CD4-positive, alpha-beta T cell treated with Interleukin-4 for 1 hour (primary cell): ENCODE data around the gene ABI2.
"Not testable (repeated sequence)": the region's sequence is repeated elsewhere in the genome, so short reads cannot be mapped to it uniquely, and the experiment has no call there.

Source experiments
- DNase-seq, 2 donors: peaks; one replicate each; pipeline ENCODE4 v3.0.0-alpha.2; 2020 to 2022

The ABI2 gene

GRCh38 chr2:203359450-203359849, 31.3 kb downstream of the ABI2 start:
- DNase-seq: no peak

- DNase-seq: no peak
These were observed 32.7 kb downstream of the ABI2 start for GRCh38 chr2:203360833-203361430.

DNA sequence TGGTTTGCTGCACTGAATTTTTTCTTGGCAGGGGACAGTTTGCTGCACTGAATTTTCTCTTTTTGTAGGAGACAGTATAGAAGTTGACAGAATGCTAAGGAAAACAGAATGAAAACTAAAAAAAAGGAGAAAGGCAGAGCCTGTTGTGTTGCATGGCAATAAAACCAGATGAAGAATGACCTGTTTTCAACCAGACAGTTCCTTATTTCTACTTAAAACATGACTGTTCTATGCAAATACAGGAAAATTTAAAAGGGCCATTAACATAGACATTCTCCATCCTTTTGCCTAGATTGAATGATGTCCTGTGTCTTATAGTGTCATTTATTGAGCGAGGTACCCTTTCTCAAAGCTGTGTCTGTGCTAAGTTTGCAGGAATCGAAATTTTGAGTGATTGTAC, 33.3 kb downstream of the ABI2 start:
- DNase-seq: no peak

DNA sequence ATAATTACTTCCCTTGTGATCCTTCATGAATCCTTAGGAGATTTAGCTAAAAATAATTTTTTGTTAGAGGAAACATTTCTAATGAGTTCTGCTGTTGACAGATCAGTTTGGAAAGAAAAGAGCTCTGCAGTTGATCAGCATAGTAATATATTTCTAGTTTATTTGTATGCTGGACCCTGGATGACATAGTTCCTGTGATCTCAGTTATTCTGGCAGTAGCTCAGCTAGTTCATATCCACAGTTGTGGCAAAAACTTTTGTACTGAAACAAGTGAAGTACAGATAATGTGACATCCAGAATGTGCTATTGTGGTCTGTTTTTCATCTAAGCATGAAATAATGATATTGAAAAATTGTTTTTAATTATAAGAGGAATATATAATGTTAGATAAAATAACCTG, 33.7 kb downstream of the ABI2 start:
- DNase-seq: no peak

GRCh38 chr2:203366639-203367466, 38.7 kb downstream of the ABI2 start:
- no peak for DNase-seq

DNA sequence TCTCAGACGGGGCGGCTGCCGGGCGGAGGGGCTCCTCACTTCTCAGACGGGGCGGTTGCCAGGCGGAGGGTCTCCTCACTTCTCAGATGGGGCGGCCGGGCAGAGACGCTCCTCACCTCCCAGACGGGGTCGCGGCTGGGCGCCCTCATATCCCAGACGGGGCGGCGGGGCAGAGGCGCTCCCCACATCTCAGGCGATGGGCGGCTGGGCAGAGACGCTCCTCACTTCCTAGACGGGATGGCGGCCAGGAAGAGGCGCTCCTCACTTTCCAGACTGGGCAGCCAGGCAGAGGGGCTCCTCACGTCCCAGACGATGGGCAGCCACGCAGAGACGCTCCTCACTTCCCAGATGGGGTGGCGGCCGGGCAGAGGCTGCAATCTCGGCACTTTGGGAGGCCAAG, 44.5 kb downstream of the ABI2 start:
- DNase-seq: not testable (repeated sequence)

DNA sequence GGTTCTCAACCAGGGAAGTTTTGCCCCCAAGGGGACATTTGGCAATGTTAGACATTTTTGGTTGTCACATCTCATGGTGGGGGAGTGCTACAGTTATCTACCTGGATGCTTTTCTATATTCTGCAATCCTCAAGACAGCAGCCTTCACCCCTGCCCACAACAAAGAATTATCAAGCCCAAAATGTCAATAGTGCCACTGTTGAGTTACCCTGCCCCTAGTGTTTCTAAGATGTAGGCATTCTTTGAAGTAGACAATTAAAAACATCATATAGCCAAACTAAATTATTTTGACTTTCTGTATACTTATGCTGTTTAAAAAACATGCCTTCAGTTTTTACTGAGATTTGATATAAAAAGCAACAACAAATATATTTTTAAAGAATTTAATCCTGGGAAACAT, 48.0 kb downstream of the ABI2 start:
- no peak for DNase-seq

- DNase-seq: no peak
These were observed 51.0 kb downstream of the ABI2 start for GRCh38 chr2:203379156-203379555.

GRCh38 chr2:203383038-203383437, 54.8 kb downstream of the ABI2 start:
- DNase-seq: no peak

DNA sequence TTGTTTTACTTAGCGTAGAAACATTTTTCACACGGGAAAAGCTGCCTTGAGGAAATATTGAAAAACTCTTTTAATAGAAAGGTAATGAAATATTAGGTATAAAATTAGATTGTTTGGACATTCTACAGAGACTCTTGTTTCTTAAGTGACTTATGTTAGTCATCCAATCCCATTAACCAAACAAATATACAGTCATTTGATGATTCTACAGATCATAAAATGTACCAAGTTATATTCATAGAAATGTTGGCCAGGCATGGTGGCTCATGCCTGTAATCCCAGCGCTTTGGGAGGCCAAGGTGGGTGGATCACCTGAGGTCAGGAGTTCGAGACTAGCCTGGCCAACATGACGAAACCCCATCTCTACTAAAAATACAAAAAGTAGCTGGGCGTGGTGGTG, 60.0 kb downstream of the ABI2 start:
- DNase-seq: not testable (repeated sequence)

- no peak for DNase-seq
These were observed 66.5 kb downstream of the ABI2 start for GRCh38 chr2:203394519-203395227.

GRCh38 chr2:203395858-203396257, 67.7 kb downstream of the ABI2 start:
- no peak for DNase-seq

DNA sequence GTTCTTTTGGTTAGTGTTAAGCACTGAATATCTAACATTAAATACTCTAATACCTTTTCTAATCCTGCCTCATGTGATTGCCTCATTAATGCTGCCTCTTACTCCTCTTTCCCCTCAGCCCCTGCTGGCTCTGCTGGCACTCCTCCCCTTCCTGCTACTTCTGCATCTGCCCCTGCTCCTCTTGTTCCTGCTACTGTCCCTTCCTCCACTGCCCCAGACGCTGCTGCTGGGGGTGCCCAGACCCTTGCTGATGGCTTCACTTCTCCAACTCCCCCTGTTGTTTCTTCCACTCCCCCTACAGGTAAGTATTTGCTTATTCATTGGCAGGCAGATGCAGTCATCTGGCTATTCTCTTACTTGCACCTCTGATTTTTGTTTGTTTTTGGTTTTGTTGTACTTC, 68.5 kb downstream of the ABI2 start:
- DNase-seq: no peak

DNA sequence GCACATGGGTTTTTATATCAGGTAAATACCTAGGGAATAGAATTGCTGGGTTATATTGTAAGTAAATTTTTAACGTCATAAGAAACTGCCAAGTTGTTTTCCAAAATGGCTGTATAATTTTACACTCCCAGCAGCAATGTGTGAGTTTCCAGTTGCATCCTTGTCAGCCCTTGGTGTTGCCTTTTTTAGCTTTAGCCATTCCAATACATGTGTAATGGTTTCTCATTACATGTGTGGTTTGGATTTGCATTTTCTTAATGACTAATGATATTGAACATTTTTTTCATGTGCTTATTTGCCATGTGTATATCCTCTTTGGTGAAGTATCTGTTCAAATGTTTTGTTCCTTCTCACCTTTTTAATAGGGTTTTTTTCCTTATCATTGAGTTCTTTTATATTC, 70.8 kb downstream of the ABI2 start:
- DNase-seq: no peak

DNA sequence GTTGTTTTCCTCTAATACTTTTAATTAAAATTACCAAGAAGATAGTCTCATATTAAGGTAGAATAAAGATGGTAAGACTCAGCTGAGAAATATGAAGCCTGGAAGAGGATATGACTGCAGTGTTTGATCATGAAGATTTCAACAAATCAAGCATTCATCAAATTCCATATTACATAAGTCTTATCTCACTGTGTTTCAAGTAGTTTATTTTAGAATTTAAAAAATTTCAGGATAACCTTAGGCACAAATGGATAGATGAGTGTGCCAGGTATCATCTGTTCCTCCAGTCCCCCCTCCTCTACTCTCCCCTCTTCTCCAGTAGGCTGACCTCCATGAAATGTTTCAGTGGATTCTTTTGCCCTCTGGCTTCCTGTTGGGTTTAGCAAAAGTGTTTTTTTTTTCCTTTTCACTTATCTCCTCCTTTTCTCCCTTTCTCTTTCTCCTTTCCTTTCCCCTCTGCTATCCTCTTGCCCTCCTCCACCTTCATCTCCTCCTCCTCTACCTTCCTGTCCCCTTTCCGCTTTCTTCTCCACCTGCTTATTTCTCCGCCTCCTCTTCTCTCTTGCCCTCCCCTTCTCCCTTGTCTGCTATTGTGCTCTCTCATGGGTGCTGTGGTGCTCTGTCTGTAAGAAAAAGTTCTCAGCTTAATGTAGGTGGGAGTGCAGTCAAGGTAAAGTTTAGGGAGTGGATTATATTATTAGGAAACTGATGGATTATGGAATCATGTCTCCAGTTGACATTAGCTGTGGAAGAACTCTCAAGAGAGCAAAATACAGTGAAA, 72.8 kb downstream of the ABI2 start:
- DNase-seq: no peak

GRCh38 chr2:203404996-203405395, 76.8 kb downstream of the ABI2 start:
- no peak for DNase-seq

- DNase-seq: no peak
These were observed 79.3 kb downstream of the ABI2 start for GRCh38 chr2:203407496-203407895.

DNA sequence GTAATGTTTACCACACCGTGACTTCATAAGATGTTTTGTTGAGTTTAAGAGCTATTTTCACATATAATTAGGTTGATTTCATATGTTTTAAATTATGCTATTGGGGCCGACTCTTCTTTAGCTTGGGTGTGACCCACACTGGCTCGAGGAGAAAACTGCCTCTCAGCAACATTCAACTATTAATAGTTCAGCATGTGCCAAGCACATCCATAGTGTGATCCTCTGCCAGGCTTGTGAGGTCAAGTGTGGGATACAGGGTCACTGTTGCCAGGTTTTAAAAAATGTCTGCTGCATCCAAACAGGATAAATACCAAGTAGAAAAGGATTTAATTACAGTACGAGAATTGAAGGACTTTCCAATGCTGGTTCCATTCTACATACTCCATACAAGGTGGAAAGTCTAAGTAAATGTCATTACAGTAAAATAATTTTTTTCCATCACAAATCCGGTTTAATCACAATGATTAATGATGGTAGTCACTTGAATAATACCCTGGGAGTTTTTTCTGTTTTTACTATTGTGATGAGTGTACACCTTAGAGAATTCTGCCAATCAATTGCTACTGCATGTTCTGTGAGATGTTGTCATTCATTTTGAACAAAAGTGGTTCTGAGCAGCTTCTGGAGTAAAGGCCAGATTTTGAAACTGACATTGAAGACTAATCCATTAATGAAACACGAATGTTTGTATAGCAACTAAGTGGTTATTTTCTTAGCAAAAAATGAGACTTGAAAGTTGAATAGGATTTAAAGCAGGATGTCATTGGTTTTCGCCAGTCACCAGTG, 84.5 kb downstream of the ABI2 start:
- DNase-seq: no peak

DNA sequence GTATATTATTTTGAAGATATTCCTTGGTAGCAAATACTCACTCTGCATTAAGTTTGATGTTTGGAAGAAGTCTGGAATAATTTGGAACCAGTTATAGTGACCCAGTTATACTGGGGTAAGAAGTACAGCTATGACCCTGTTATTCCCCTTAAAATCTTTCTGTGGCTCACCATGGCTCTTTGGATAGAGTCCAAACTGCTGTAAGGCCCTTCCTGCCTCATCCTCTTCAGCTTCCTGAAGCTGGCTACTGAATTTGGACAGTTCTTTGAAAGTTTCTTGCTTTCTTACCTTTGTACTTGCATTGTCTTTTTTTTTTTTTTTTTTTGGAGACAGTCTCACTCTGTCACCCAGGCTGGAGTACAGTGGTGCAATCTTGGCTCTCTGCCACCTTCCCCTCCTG, 85.6 kb downstream of the ABI2 start:
- DNase-seq: no peak

DNA sequence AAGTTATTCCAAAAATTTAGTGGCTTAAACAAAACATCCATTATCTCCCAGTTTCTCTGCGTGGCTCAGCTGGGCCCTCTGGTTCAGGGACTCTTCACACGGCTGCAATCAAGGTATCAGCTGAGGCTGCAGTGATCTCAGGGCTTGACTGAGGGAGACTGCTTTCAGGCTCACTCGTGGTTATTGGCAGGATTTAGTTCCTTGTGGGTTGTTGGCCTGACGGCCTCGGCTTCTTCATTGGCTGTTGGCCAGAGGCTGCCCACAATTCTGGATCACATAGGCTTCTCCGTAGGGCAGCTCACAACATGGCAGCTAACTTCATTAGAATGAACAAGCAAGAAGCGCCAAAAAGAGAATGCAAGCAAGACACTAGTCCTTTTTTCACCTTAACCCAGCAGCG, 90.1 kb downstream of the ABI2 start:
- DNase-seq: no peak

- no peak for DNase-seq
These were observed 98.9 kb downstream of the ABI2 start for GRCh38 chr2:203427061-203427460.

GRCh38 chr2:203429643-203430042, 101.4 kb downstream of the ABI2 start:
- DNase-seq: not testable (repeated sequence)
